GM06990 (cell line): ENCODE data around the gene C2CD3.
"Not testable (repeated sequence)": the region's sequence is repeated elsewhere in the genome, so short reads cannot be mapped to it uniquely, and the experiment has no call there.

Experiments
- DNase-seq: peaks from one replicate; pipeline ENCODE4 v3.0.0-alpha.2; 2011; ENCODE audit not compliant: insufficient read length; ENCODE audit errors: extremely low read depth
- H3K27me3 ChIP-seq: replicated peaks from 2 replicates; pipeline ENCODE4 v1.6.0; 2011; ENCODE audit warnings: low read length; ENCODE audit not compliant: control insufficient read depth, insufficient read depth
- H3K36me3 ChIP-seq: 2 replicates; pipeline ENCODE4 v1.5.1; 2011; ENCODE audit warnings: low read length; ENCODE audit not compliant: control insufficient read depth, insufficient read depth
- H3K4me3 ChIP-seq: replicated peaks from 2 replicates; pipeline ENCODE4 v1.5.1; 2011; ENCODE audit warnings: low read depth, mild to moderate bottlenecking, control low read depth, low read length
- TF ChIP-seq, protein P1 (sequence below): IDR thresholded peaks from 2 replicates; pipeline ENCODE4 v1.5.1; 2011; ENCODE audit warnings: low read length, control low read depth, mild to moderate bottlenecking, inconsistent platforms; ENCODE audit not compliant: insufficient read depth, poor library complexity, severe bottlenecking

Gene C2CD3

DNA sequence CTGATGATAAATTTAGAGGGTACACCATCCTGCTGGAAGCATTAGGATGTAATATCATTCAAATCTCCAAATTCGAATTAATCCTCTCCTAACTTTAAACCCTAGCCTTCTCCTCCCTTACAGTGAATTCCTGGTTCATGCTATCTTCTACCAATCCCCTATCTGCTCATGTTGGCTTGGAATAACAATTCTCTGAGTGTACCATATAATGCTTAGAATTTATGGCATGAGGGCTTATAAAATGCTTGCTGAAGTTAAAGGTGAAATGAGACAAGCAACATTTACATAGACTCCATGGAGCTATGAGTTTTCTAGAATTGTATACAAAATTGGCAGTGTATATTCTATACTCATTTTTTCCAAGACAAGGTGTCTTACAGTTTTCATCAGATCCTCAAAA is 79.3 kb downstream of the C2CD3 start:
- DNase-seq, result no peak
- H3K27me3 ChIP-seq, result no peaks in the 10 kb centered on the region
- TF ChIP-seq, protein P1, sequence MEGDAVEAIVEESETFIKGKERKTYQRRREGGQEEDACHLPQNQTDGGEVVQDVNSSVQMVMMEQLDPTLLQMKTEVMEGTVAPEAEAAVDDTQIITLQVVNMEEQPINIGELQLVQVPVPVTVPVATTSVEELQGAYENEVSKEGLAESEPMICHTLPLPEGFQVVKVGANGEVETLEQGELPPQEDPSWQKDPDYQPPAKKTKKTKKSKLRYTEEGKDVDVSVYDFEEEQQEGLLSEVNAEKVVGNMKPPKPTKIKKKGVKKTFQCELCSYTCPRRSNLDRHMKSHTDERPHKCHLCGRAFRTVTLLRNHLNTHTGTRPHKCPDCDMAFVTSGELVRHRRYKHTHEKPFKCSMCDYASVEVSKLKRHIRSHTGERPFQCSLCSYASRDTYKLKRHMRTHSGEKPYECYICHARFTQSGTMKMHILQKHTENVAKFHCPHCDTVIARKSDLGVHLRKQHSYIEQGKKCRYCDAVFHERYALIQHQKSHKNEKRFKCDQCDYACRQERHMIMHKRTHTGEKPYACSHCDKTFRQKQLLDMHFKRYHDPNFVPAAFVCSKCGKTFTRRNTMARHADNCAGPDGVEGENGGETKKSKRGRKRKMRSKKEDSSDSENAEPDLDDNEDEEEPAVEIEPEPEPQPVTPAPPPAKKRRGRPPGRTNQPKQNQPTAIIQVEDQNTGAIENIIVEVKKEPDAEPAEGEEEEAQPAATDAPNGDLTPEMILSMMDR, result no peak
- H3K36me3 ChIP-seq, result peaks cover 7% of the 10 kb centered on the region
- H3K4me3 ChIP-seq, result no peak overlapping the region

DNA sequence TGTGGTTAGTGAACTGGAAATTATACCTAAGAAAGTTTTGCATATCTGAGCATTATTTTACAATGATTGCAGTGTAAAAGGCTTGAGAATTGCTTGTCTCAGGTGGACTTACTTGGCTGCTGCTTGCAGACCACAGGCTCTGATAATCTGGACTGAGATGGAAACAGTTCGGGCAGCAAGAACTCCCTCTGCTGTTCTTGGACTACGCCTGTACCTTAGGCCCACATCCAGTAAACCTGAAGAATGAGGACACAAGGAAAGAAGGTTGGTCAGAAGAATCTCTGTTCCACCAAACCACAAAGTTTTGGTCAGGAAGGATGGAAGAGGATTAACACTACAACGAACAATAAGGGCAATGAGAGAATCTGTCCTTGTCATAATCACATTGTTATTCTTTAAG is 80.1 kb downstream of the C2CD3 start:
- peaks cover 8% of the 10 kb centered on the region for H3K36me3 ChIP-seq
- DNase-seq, result no peak
- H3K4me3 ChIP-seq, result no peak overlapping the region
- TF ChIP-seq, protein P1, result peak; percentile 21
- no peaks in the 10 kb centered on the region for H3K27me3 ChIP-seq

DNA sequence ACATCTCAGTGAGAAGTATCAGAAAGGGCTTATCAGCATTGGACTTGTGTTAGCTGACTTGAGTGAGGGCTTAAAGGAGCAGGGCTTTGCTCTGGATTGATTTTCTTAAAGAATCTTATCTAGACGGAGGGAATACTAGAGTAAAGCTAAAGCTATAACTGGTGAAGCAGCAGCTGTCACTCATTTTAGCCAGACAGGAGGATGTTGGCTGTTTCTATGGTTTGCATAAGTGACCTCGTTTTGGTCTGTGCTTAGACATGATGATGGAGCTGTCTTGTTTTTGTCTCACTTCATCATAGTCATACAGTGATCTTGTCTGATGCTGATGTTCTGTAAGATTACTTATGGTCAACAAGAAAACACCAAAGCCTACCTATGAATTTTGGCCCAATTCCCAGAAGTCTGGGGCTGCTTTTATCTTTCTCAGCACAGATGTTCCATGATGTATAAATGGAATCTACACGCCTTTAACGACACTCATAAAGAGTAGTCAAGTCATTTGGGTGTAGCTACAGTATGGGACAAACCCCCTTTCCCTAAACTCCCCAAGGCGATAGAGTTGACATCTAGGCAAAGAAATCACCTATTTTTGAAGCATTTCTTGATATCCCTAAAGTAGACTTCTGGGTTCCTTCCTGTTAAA is 84.4 kb downstream of the C2CD3 start:
- no peak for DNase-seq
- Histone ChIP-seq H3K27me3 (no peaks in the 10 kb centered on the region), H3K4me3 (no peak overlapping the region), H3K36me3 (peaks cover 8% of the 10 kb centered on the region)
- TF ChIP-seq, protein P1, result no peak

DNA sequence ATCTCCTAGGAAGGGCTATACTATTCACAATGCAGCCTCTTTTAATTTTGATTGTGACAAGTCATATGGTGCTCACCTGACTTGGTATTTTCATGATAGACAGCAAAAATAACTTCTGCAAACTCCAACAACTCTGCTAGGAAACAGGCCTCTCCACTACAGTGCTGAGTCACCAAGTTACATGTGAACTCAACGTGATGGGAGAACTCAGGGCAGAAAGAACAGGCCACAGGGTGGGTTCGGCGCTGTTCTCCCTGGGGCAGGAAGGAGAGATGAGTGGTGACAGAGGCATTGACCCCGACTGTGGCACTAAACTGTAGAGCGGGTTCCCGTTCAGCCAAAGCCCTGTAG is 85.3 kb downstream of the C2CD3 start:
- H3K36me3 ChIP-seq, result peaks cover 6% of the 10 kb centered on the region

DNA sequence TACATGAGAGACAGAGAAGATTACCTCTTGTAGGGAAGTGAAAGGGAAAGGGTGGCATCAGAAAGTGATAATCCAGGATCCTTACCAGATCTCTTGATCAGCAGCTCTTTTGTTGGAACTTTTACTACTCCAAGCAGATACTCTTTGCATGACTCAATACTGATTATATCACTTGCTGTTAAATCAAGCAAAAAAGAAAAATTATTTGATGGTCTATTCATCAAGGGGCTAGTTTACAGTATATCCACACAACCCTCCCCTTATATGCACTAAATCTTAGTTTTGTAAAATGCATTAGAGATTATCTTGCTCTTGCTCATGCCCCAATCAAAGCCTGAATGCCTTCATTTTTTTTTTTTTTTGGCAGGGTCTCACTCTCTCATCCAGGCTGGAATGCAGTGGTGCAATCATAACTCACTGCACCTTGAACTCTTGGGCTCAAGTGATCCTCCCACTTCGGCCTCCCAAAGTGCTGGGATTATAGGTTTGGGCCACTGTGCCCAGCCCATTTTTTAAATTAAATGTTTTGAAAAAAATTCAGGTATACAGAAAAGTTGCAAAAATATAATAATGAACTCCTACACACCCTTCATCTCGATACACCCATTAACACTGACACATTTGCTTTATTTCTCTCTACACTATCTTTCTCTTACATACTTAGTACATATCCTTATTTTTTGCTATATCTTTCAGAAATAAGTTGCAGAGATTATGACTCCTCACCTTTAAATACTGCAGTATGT is 85.8 kb downstream of the C2CD3 start:
- TF ChIP-seq, protein P1, result no peak
- no peak for DNase-seq
- Histone ChIP-seq H3K27me3 (no peaks in the 10 kb centered on the region), H3K36me3 (peaks cover 5% of the 10 kb centered on the region), H3K4me3 (no peak overlapping the region)

More for the DNA sequence above, 85.3 kb downstream of the C2CD3 start:
- Histone ChIP-seq H3K4me3 (no peak overlapping the region), H3K27me3 (no peaks in the 10 kb centered on the region)
- TF ChIP-seq, protein P1, result no peak
- DNase-seq, result no peak

DNA sequence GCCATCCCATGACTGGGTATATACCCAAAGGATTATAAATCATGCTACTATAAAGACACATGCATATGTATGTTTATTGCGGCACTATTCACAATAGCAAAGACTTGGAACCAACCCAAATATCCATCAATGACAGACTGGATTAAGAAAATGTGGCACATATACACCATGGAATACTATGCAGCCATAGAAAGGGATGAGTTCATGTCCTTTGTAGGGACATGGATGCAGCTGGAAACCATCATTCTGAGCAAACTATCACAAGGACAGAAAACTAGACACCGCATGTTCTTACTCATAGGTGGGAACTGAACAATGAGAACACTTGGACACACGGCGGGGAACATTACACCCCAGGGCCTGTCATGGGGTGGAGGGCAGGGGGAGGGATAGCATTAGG is 86.9 kb downstream of the C2CD3 start:
- H3K4me3 ChIP-seq, H3K36me3 ChIP-seq, DNase-seq, H3K27me3 ChIP-seq: not testable (repeated sequence)
